H1 (cell line): Measurements from ENCODE around the gene BBLN. TPM values are rescaled to one million over a fixed set of nuclear protein-coding genes. Genes with fewer than 3 reads are reported as not detected.

ENCODE experiments used
- CTCF ChIA-PET: fragments of 300-600 bp; sonication (Branson Sonifier 250); formaldehyde crosslinking; loops from one replicate; lab custom pipeline; 2021; ENCODE audit not compliant: partially characterized antibody; lab: Charles Lee
- POLR2A ChIA-PET: fragments of 300-600 bp; sonication (Branson Sonifier 250); formaldehyde crosslinking; loops from one replicate; lab custom pipeline; 2021; ENCODE audit warnings: inconsistent platforms; ENCODE audit not compliant: partially characterized antibody; lab: Charles Lee
- DNase-seq, 2 experiments: peaks; one replicate each; pipeline versions ENCODE4 v3.0.0 to v3.0.0-alpha.2; 2010 to 2022; ENCODE audit warnings: low spot score in 2 of 2, low read depth in 1 of 2, mixed read lengths in 1 of 2
- FAIRE-seq: peaks from 2 replicates; lab custom pipeline; 2011; peaks lifted over from hg19 to GRCh38; lab: Jason Lieb, UNC
- H2AFZ ChIP-seq: 2 replicates; pipeline ENCODE4 v1.8.1; 2012; ENCODE audit warnings: low read length, inconsistent platforms
- H2AK5ac ChIP-seq: 2 replicates; pipeline ENCODE4 v1.6.1; 2013; ENCODE audit warnings: low read depth, low read length
- H2BK120ac ChIP-seq: replicated peaks from 2 replicates; pipeline ENCODE3; 2013; ENCODE audit warnings: low read depth, low read length, inconsistent platforms
- H2BK12ac ChIP-seq: 2 replicates; pipeline ENCODE4 v1.6.1; 2013; ENCODE audit warnings: low read depth, low read length
- H2BK15ac ChIP-seq: 2 replicates; pipeline ENCODE4 v1.6.1; 2013; ENCODE audit warnings: low read length
- H2BK20ac ChIP-seq: 2 replicates; pipeline ENCODE4 v1.6.1; 2013; ENCODE audit warnings: low read length
- H2BK5ac ChIP-seq: 2 replicates; pipeline ENCODE4 v1.6.1; 2013; ENCODE audit warnings: low read depth, low read length
- H3K14ac ChIP-seq: 2 replicates; pipeline ENCODE4 v1.6.1; 2013; ENCODE audit warnings: inconsistent platforms; ENCODE audit not compliant: insufficient read length
- H3K18ac ChIP-seq: 2 replicates; pipeline ENCODE4 v1.6.1; 2013; ENCODE audit warnings: low read length; ENCODE audit errors: extremely low read depth
- H3K23ac ChIP-seq: 2 replicates; pipeline ENCODE4 v1.6.1; 2013; ENCODE audit warnings: inconsistent platforms; ENCODE audit not compliant: insufficient read length
- H3K23me2 ChIP-seq: 2 replicates; pipeline ENCODE4 v1.6.1; 2013; ENCODE audit warnings: low read depth, low read length
- H3K27ac ChIP-seq: 2 replicates; pipeline ENCODE4 v1.6.1; 2011; ENCODE audit warnings: low read depth, low read length, inconsistent platforms
- H3K27me3 ChIP-seq, 4 experiments: replicated peaks in 1 of 4; 1 replicate in 1 of 4; 2 replicates in 3 of 4; pipeline versions ENCODE4 v1.6.1 to v1.8.1; 2011 to 2013; ENCODE audit warnings: low read length in 3 of 4, mild to moderate bottlenecking in 3 of 4, inconsistent platforms in 2 of 4, mixed read lengths in 2 of 4, moderate library complexity in 1 of 4; ENCODE audit not compliant: control insufficient read depth in 3 of 4, insufficient read depth in 3 of 4; ENCODE audit errors: extremely low read depth in 1 of 4
- H3K36me3 ChIP-seq, 4 experiments: 2 replicates each; pipeline versions ENCODE4 v1.6.1 to v1.8.1; 2011 to 2013; ENCODE audit warnings: mild to moderate bottlenecking in 4 of 4, low read length in 3 of 4, moderate library complexity in 2 of 4, control low read depth in 1 of 4, inconsistent platforms in 1 of 4; ENCODE audit not compliant: insufficient read depth in 4 of 4, control insufficient read depth in 2 of 4
- H3K4ac ChIP-seq: replicated peaks from 2 replicates; pipeline ENCODE3; 2013; ENCODE audit warnings: low read length, low read depth, mixed read lengths, inconsistent platforms; ENCODE audit not compliant: insufficient read length
- H3K4me1 ChIP-seq, 4 experiments: replicated peaks in 1 of 4; 1 replicate in 1 of 4; 2 replicates in 3 of 4; pipeline versions ENCODE4 v1.6.1 to v1.8.1; 2011 to 2013; ENCODE audit warnings: low read length in 3 of 4, inconsistent platforms in 2 of 4, mixed read lengths in 1 of 4; ENCODE audit not compliant: insufficient read depth in 4 of 4, control insufficient read depth in 3 of 4
- H3K4me2 ChIP-seq, 2 experiments: 2 replicates each; pipeline versions ENCODE4 v1.6.1 to v1.8.1; 2011 to 2013; ENCODE audit warnings: low read depth in 2 of 2, low read length in 2 of 2, control low read depth in 1 of 2, inconsistent platforms in 1 of 2, mild to moderate bottlenecking in 1 of 2; ENCODE audit not compliant: insufficient read depth in 1 of 2
- H3K4me3 ChIP-seq, 4 experiments: fragments of 200-600, 300-600 bp in 1 of 4; sonication (generic), shearing (Covaris generic), sonication (Bioruptor Twin) in 1 of 4; 2 replicates each; pipeline versions ENCODE4 v1.5.1 to v1.8.1; 2011 to 2016; ENCODE audit warnings: low read length in 4 of 4, low read depth in 3 of 4, control low read depth in 2 of 4, inconsistent platforms in 2 of 4, mild to moderate bottlenecking in 2 of 4, mixed read lengths in 1 of 4, moderate library complexity in 1 of 4; ENCODE audit not compliant: insufficient read depth in 2 of 4; ENCODE audit errors: extremely low read depth in 1 of 4
- H3K56ac ChIP-seq: replicated peaks from 2 replicates; pipeline ENCODE3; 2013; ENCODE audit warnings: low read depth, mild to moderate bottlenecking, mixed read lengths, low read length, inconsistent platforms; ENCODE audit not compliant: insufficient read length
- H3K79me1 ChIP-seq: 2 replicates; pipeline ENCODE4 v1.6.1; 2013; ENCODE audit warnings: low read depth, low read length, control low read depth
- H3K79me2 ChIP-seq, 2 experiments: 2 replicates each; pipeline versions ENCODE4 v1.6.1 to v1.8.1; 2012 to 2013; ENCODE audit warnings: low read length in 2 of 2, mild to moderate bottlenecking in 2 of 2, inconsistent platforms in 1 of 2; ENCODE audit not compliant: insufficient read depth in 2 of 2, control insufficient read depth in 1 of 2
- H3K9ac ChIP-seq, 4 experiments: replicated peaks in 1 of 4; 1 replicate in 1 of 4; 2 replicates in 3 of 4; pipeline versions ENCODE4 v1.6.1 to v1.8.1; 2011 to 2013; ENCODE audit warnings: low read depth in 3 of 4, low read length in 3 of 4, control low read depth in 2 of 4, mild to moderate bottlenecking in 2 of 4, moderate library complexity in 2 of 4, inconsistent platforms in 1 of 4; ENCODE audit errors: extremely low read depth in 1 of 4
- H3K9me3 ChIP-seq, 2 experiments: 2 replicates each; pipeline versions ENCODE4 v1.6.1 to v1.8.1; 2012 to 2013; ENCODE audit warnings: mild to moderate bottlenecking in 2 of 2, moderate library complexity in 2 of 2, control low read depth in 1 of 2, inconsistent platforms in 1 of 2, low read depth in 1 of 2, low read length in 1 of 2, mixed read lengths in 1 of 2; ENCODE audit not compliant: insufficient read depth in 2 of 2
- H4K20me1 ChIP-seq, 2 experiments: replicated peaks in 1 of 2; 2 replicates each; pipeline versions ENCODE3 to v1.8.1; 2011 to 2013; ENCODE audit warnings: inconsistent platforms in 2 of 2, low read length in 2 of 2, mild to moderate bottlenecking in 1 of 2; ENCODE audit not compliant: insufficient read depth in 2 of 2, control insufficient read depth in 1 of 2
- H4K5ac ChIP-seq: 2 replicates; pipeline ENCODE4 v1.6.1; 2013; ENCODE audit warnings: low read length, low read depth, mixed read lengths, inconsistent platforms; ENCODE audit not compliant: insufficient read length
- H4K8ac ChIP-seq: 2 replicates; pipeline ENCODE4 v1.8.0; 2013; ENCODE audit warnings: mild to moderate bottlenecking, moderate library complexity, low read length, inconsistent platforms; ENCODE audit not compliant: insufficient read depth; ENCODE audit errors: extremely low read depth
- H4K91ac ChIP-seq: replicated peaks from 2 replicates; pipeline ENCODE3; 2013; ENCODE audit warnings: low read length, mixed read lengths, inconsistent platforms; ENCODE audit not compliant: insufficient read length
- CBX8 ChIP-seq: fragments of 300-800, 300-1000 bp; sonication (generic); IDR thresholded peaks from 2 replicates; pipeline ENCODE4 v1.7.1; 2016; ENCODE audit warnings: low read depth, low read length, borderline replicate concordance
- CHD2 ChIP-seq: IDR thresholded peaks from 2 replicates; pipeline ENCODE4 v1.6.1; 2012; ENCODE audit warnings: low read length, improper control_type of control experiment
- CREB1 ChIP-seq: IDR thresholded peaks from 2 replicates; pipeline ENCODE4 v1.6.1; 2012; ENCODE audit warnings: inconsistent platforms
- FOSL1 ChIP-seq: IDR thresholded peaks from 2 replicates; pipeline ENCODE4 v1.6.1; 2011; ENCODE audit warnings: mild to moderate bottlenecking, low read depth, low read length, moderate library complexity; ENCODE audit not compliant: insufficient read depth
- GABPA ChIP-seq: IDR thresholded peaks from 2 replicates; pipeline ENCODE4 v1.6.1; 2011; ENCODE audit warnings: mild to moderate bottlenecking, low read length, moderate library complexity, borderline replicate concordance; ENCODE audit not compliant: insufficient read depth
- JUND ChIP-seq: IDR thresholded peaks from 2 replicates; pipeline ENCODE4 v1.6.1; 2011; ENCODE audit warnings: mild to moderate bottlenecking, improper control_type of control experiment, low read length
- KDM4A ChIP-seq: IDR thresholded peaks from one replicate; pipeline ENCODE4 v1.7.1; 2012; ENCODE audit warnings: low read depth, mild to moderate bottlenecking, moderate library complexity, low read length, inconsistent platforms; ENCODE audit not compliant: severe bottlenecking
- MAFK ChIP-seq: IDR thresholded peaks from 2 replicates; pipeline ENCODE4 v1.6.1; 2012; ENCODE audit warnings: low read depth, mild to moderate bottlenecking, improper control_type of control experiment, low read length
- NANOG ChIP-seq: IDR thresholded peaks from 2 replicates; pipeline ENCODE4 v1.6.1; 2011; ENCODE audit warnings: low read length, low read depth, mild to moderate bottlenecking, inconsistent platforms; ENCODE audit not compliant: insufficient read depth, poor library complexity, severe bottlenecking
- PHF8 ChIP-seq: fragments of 200-600 bp; sonication (generic); conservative IDR thresholded peaks from 2 replicates; pipeline ENCODE4 v1.7.1; 2012; ENCODE audit warnings: low read depth, mild to moderate bottlenecking, inconsistent platforms, low read length, moderate library complexity
- SIN3A ChIP-seq, 2 experiments: IDR thresholded peaks in 1 of 2; conservative IDR thresholded peaks in 1 of 2; 2 replicates each; pipeline ENCODE4 v1.6.1; 2011 to 2012; ENCODE audit warnings: low read length in 2 of 2, improper control_type of control experiment in 1 of 2, low read depth in 1 of 2, mild to moderate bottlenecking in 1 of 2
- TBP ChIP-seq: IDR thresholded peaks from 2 replicates; pipeline ENCODE4 v1.6.1; 2011; ENCODE audit warnings: low read depth, low read length, improper control_type of control experiment
- WGBS, 2 experiments: shearing (Covaris generic) in 1 of 2; methylation state at CpG; one replicate each; pipeline versions ENCODE4 v1.1.6 to v1.1.7; 2013 to 2015; ENCODE audit warnings: low lambda C conversion rate in 2 of 2, mixed read lengths in 2 of 2, inconsistent platforms in 1 of 2, low coverage in 1 of 2, missing lambda C conversion rate in 1 of 2; ENCODE audit not compliant: insufficient replicate concordance in 2 of 2, insufficient coverage in 1 of 2, insufficient read length in 1 of 2; ENCODE audit errors: extremely low coverage in 1 of 2, missing lambda C conversion rate in 1 of 2; 5-methylcytosine and 5-hydroxymethylcytosine counted together
- polyA plus RNA-seq, 7 experiments: library from polyadenylated mRNA; depleted of rRNA in 3 of 7; stranded (reverse) in 5 of 7; unstranded in 2 of 7; fragments of >200 nt in 5 of 7; fragments of 200-250 nt in 2 of 7; gene quantifications; 1 replicate in 5 of 7; 2 replicates in 1 of 7; 4 replicates in 1 of 7; pipeline versions ENCODE4 v1.2.1 to v1.2.3, GENCODE V29; 2011 to 2013; ENCODE audit warnings: missing spikeins in 2 of 7, mixed read lengths in 2 of 7
- total RNA-seq: library from RNA; stranded (reverse); fragmentation: NEBNext Ultra II Directional; extraction: Animal tissue kit (Norgen Biotek cat#: 25700); gene quantifications from 2 replicates; pipeline ENCODE4 v1.2.1, GENCODE V29; 2021

BBLN gene
- total and polyA plus RNA-seq, 2 of the 8 experiments (the other 6 are each of a cell fraction or from before 2014, with no cell fraction given) = 63.1 to 164 TPM

DNA sequence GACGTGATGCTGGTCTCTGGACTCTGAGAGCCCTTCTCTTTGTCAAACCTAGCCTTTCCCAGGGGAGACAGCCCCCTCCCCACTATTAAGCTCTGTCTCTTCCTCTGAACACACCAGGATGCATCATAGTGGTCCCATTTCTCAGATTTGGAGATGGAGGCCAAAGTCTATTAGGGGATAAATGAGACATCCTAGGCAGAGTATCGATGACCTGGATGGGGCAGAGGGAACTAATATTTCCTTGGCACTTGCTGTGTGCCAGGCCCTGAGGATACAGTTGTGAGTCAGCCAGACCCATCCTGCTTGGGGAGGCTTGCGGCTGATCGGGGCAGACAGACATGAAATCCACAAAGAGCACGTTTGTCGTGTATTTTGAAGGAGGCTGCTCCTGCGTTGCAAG lies 48.3 kb downstream of the BBLN start:
- Histone ChIP-seq H2AK5ac (no peak overlapping the region), H3K27me3 (no peaks in the 10 kb centered on the region), H3K79me2 (peaks cover 0 to 3% of the 10 kb centered on the region in 2 experiments; a peak in 1 of 4 replicates), H3K79me1 (no peaks in the 10 kb centered on the region; the same call in 1 of the 2 replicates), H3K36me3 (no peaks in the 10 kb centered on the region), H2BK5ac (no peak overlapping the region), H3K23me2 (peaks cover 6% of the 10 kb centered on the region; the same call in 1 of the 2 replicates), H4K5ac (no peak overlapping the region), H4K91ac (no peak overlapping the region), H2BK15ac (no peak overlapping the region), H3K27ac (no peak overlapping the region), H3K4me2 (no peak overlapping the region), H3K9me3 (no peaks in the 10 kb centered on the region), H3K4me3 (no peak overlapping the region), H2BK120ac (no peak overlapping the region), H3K4ac (no peak overlapping the region), H3K9ac (no peak overlapping the region), H4K20me1 (peaks cover 0 to 9% of the 10 kb centered on the region in 2 experiments), H3K23ac (no peak overlapping the region), H2BK20ac (no peak overlapping the region), H3K4me1 (peaks cover 3 to 9% (median 6%) of the 10 kb centered on the region in 4 experiments; a peak in 6 of 7 replicates), H2AFZ (no peak overlapping the region), H4K8ac (no peak overlapping the region), H2BK12ac (no peak overlapping the region), H3K56ac (no peak overlapping the region), H3K14ac (no peak overlapping the region), H3K18ac (no peak overlapping the region)
- CTCF ChIA-PET = interaction anchor here (1.5 to 2.3 kb wide), 2 partner anchors 9 to 46 kb away, joined by 3 to 14 read pairs; no protein-coding TSS in a partner anchor
- FAIRE-seq (no peak), DNase-seq (no peak)
- WGBS, 2 experiments = 92% methylated on average over 7 of the region's 7 CpGs; no CpG with 5 or more reads in 1 of the 2 experiments
- TF ChIP-seq CREB1 (no peak), FOSL1 (no peak), KDM4A (no peak), TBP (no peak), CHD2 (no peak), GABPA (no peak), SIN3A (conservative IDR thresholded peaks at IDR 0.05 in 1 of 2, IDR thresholded peaks at IDR 0.05 in 1 of 2; ENCODE audit: low read depth in 1 of 2, low read length in 2 of 2) (no peak), NANOG (no peak), MAFK (no peak), PHF8 (no peak), JUND (no peak), CBX8 (no peak)
- POLR2A ChIA-PET = interaction anchor here (1.0 to 2.1 kb wide), 3 partner anchors 9 to 16 kb away, joined by 3 to 14 read pairs (median 5); no protein-coding TSS in a partner anchor
